IgD-negative memory B cell (primary cell): ENCODE results near the gene POLR2F. TPM values are rescaled to one million over a fixed set of nuclear protein-coding genes. Genes with fewer than 3 reads are reported as not detected.
"Not testable (repeated sequence)": the region's sequence is repeated elsewhere in the genome, so short reads cannot be mapped to it uniquely, and the experiment has no call there.

Source experiments
- H3K27ac Mint-ChIP-seq, 3 donors: one replicate each; pipeline ENCODE4 v1.8.0; 2020 to 2022; ENCODE audit warnings: mild to moderate bottlenecking in 3 of 3, mixed read lengths in 3 of 3, moderate library complexity in 1 of 3
- H3K27me3 Mint-ChIP-seq: one replicate; pipeline ENCODE4 v1.8.0; 2021; ENCODE audit warnings: mixed read lengths
- H3K36me3 Mint-ChIP-seq: one replicate; pipeline ENCODE4 v1.8.0; 2020; ENCODE audit warnings: mild to moderate bottlenecking, mixed read lengths
- H3K4me1 Mint-ChIP-seq, 3 donors: one replicate each; pipeline ENCODE4 v1.8.0; 2020 to 2022; ENCODE audit warnings: mixed read lengths in 3 of 3, mild to moderate bottlenecking in 1 of 3
- H3K4me3 Mint-ChIP-seq, 4 donors: one replicate each; pipeline ENCODE4 v1.8.0; 2020 to 2022; ENCODE audit warnings: mild to moderate bottlenecking in 4 of 4, mixed read lengths in 4 of 4, moderate library complexity in 3 of 4
- H3K9me3 Mint-ChIP-seq, 3 donors: one replicate each; pipeline ENCODE4 v1.8.0; 2020 to 2021; ENCODE audit warnings: mixed read lengths in 3 of 3, mild to moderate bottlenecking in 1 of 3
- polyA plus RNA-seq: library from polyadenylated mRNA; unstranded; fragments of 300-500 nt; fragmentation: Illumina TruSeq; gene quantifications from one replicate; pipeline ENCODE4 v1.2.3, GENCODE V29; 2021

Gene POLR2F
- polyA plus RNA-seq, 1 donor from 2014 or later: 133 TPM

DNA sequence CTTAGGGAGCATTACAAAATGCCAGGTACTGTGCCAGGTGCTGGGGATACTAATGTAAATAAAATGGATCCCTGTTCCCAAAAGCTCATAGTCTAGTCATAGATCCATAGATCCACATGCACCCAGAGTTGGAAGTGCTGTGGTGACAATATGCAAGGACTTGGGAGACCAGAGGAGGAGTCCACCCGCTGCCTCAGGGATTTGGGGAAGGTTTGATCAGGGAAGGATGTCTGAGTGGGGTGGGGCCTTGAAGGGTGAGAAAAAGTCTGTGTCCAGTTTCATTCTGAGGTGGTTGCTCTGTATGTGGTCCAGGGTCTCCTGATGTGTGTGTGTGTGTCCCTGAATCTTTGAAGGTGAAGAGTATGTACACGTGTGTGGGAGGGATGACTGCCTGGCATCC is 21.7 kb downstream of the POLR2F start:
- Mint-ChIP-seq H3K4me3 (no peak overlapping the region), H3K9me3 (no peaks in the 10 kb centered on the region), H3K4me1 (no peaks in the 10 kb centered on the region), H3K27ac (peak overlapping the region in 1 of 3 donors; percentile 48), H3K27me3 (no peaks in the 10 kb centered on the region), H3K36me3 (peaks cover 3% of the 10 kb centered on the region)

DNA sequence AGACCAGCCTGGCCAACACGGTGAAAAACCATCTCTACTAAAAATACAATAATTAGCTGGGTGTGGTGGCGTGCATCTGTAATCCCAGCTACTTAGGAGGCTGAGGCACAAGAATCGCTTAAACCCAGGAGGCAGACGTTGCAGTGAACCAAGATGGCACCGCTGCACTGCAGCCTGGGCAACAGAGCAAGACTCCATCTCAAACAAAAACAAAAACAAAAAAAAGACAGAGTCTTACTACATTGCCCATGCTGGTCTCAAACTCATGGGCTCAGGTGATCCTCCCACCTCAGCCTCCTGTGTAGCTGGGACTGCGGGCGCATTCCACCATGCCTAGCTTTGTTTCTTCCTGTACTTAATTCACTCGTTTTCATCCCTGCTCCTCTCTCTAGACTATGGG is 22.5 kb downstream of the POLR2F start:
- not testable (repeated sequence) for H3K36me3 Mint-ChIP-seq, H3K9me3 Mint-ChIP-seq, H3K27me3 Mint-ChIP-seq, H3K4me3 Mint-ChIP-seq, H3K4me1 Mint-ChIP-seq, H3K27ac Mint-ChIP-seq

DNA sequence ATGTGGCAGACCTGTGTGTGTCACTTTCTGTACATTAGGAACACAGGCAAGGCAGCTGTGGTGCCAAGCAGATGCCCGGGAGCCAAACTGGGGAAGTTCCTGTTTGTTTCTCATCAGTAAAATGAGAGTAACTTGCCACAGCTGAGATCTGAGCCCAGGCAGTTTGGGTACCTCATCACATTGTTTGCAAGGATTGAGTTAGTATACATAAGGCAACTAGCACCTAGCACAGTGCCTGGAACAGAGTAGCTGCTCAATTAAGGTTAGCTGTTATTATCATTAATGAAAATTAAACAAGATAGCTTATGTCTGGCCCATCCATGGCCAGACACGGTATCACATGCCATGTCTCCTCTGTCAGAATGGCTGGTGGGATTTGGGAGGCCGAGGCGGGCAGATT is 23.0 kb downstream of the POLR2F start:
- Mint-ChIP-seq H3K36me3 (peaks cover 7% of the 10 kb centered on the region), H3K27me3 (no peaks in the 10 kb centered on the region), H3K9me3 (no peaks in the 10 kb centered on the region), H3K27ac (no peak overlapping the region), H3K4me1 (no peaks in the 10 kb centered on the region), H3K4me3 (no peak overlapping the region)

DNA sequence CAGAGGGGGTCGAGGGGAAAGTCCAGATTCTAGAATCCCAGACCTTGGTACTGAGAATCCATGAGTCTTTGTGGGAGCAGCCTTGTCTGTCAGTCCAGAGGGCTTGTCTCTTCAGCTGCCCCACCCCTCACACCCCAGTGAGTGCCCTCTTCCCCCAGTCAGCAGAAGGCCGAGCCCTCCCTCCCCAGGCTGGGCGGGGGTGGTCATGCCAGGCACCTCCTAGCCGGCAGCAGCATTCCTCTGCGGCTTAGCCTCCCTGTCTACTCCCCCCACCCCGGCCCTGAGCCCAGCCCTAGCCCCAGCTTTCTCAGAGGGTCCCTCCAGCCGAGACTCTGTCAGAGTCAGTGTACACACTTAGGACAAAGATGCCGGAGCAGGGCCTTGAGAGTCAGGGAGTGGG is 26.3 kb downstream of the POLR2F start:
- Mint-ChIP-seq H3K27ac (peak overlapping the region in 1 of 3 donors; percentile 45), H3K4me3 (no peak overlapping the region), H3K9me3 (no peaks in the 10 kb centered on the region), H3K27me3 (no peaks in the 10 kb centered on the region), H3K36me3 (peaks cover 7% of the 10 kb centered on the region), H3K4me1 (no peaks in the 10 kb centered on the region)

DNA sequence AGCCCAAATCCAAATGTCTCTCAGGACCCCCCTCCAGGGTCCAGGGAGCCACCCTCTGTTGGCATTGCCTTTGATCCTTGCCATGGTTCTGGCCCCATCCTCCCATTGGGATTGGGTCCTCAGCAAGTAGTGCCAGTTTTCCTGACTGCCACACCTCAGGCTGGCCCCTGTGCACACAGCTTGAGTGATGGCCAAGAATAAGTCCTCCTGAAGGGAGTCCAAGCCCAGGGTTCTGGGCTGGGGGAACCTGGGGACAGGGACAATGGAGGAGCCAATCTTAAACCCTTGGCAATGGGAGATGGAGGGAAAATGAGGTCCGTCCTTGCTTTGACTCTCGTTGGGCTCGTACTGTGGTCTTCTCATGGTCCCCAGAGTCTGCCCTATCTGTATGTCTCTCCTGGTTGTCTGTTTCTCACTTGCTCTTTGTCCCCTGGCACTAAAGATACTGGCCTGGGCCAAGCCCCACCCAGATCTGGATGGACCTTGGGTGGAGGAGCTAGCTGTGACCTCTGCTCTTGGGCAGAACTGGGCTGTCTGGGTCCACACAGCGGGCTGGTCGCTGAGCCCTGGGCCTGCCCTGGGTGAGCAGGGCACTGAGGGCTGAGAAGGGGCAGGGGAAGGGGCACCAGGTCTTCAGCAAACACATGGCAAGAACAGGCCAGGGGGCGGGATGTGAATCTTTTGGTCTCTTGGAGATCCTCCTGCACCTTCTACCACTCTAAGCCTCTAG is 27.9 kb downstream of the POLR2F start:
- H3K9me3 Mint-ChIP-seq: no peaks in the 10 kb centered on the region
- no peak overlapping the region for H3K27ac Mint-ChIP-seq
- H3K27me3 Mint-ChIP-seq: no peaks in the 10 kb centered on the region
- H3K36me3 Mint-ChIP-seq: peaks cover 4% of the 10 kb centered on the region
- no peaks in the 10 kb centered on the region for H3K4me1 Mint-ChIP-seq
- H3K4me3 Mint-ChIP-seq: no peak overlapping the region

DNA sequence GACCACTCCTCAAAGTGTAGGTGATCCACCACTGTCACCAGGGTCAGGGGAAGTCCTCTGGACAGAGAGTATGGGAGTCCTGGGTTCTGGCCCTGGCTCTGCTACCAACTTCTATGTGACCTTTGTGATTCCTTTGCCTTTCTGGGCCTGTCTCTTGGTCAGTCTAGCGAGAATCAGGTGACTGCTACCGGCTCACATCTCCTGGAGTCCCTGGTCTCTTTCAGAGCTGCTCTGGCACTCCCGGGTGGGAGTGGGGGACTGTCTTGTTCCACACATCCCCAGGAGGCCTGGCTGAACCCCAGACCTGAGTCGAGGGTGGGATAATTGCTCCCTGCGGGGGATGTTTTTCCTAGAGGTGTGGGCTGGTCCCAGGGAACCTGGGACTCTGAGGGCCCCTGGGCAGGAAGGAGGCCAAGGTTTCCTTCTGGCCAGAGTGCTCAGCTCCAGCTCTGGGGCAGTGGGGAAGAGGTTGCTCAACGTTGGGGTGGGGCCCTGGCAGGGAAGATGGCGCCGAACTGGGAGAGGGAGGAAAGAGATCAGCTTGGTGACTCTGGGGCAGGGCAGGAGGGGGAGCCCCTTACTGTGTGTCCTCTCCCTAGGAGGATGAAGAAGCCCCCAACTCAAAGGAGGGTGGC is 28.8 kb downstream of the POLR2F start:
- H3K4me3 Mint-ChIP-seq: no peak overlapping the region
- H3K36me3 Mint-ChIP-seq: peaks cover 4% of the 10 kb centered on the region
- no peaks in the 10 kb centered on the region for H3K4me1 Mint-ChIP-seq
- H3K27me3 Mint-ChIP-seq: no peaks in the 10 kb centered on the region
- H3K27ac Mint-ChIP-seq: no peak overlapping the region
- no peaks in the 10 kb centered on the region for H3K9me3 Mint-ChIP-seq

DNA sequence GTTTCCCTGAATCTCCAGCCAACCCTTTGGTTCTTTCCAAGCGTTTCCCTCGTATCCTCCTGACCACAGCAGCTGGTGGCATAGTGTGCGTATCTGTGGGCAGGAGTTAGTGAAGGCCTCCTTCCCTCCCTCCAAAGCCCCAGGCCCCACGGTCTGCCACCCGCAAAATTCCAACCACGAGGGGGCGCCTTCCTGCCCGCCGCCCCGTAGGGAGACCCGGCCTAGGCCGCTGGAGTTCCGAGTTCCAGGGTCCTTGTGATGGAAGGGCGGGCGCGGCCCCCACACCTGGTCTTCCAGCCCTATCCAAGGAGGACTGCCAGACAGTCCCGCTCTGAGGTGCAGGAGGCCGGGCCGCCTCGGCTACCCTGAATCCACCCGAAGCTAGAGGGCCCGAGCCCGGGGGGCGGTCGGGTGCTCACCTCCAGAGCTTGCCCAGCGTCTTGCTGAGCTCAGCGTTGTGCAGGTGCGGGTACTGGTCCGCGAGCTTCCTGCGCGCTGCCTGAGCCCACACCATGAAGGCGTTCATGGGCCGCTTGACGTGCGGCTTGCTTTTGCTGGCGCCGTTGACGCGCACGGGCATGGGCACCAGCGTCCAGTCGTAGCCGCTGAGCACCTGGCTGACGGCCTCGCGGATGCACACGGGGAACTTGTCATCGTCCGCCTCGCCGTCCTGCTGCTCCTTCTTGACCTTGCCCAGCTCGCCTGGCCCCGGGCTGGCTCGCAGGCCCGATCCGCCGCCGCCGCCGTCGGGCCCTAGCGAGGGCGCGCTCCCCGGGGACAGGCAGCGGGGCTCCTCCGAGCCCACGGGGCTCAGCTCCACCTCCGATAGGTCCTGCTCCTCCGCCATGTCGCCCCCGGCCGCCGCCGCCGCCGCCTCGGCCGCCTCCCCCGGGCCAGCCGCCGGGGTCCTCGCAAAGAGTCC is 29.7 kb downstream of the POLR2F start:
- Mint-ChIP-seq H3K4me1 (no peaks in the 10 kb centered on the region), H3K36me3 (peaks cover 4% of the 10 kb centered on the region), H3K4me3 (no peak overlapping the region), H3K27ac (no peak overlapping the region), H3K9me3 (no peaks in the 10 kb centered on the region), H3K27me3 (no peaks in the 10 kb centered on the region)

DNA sequence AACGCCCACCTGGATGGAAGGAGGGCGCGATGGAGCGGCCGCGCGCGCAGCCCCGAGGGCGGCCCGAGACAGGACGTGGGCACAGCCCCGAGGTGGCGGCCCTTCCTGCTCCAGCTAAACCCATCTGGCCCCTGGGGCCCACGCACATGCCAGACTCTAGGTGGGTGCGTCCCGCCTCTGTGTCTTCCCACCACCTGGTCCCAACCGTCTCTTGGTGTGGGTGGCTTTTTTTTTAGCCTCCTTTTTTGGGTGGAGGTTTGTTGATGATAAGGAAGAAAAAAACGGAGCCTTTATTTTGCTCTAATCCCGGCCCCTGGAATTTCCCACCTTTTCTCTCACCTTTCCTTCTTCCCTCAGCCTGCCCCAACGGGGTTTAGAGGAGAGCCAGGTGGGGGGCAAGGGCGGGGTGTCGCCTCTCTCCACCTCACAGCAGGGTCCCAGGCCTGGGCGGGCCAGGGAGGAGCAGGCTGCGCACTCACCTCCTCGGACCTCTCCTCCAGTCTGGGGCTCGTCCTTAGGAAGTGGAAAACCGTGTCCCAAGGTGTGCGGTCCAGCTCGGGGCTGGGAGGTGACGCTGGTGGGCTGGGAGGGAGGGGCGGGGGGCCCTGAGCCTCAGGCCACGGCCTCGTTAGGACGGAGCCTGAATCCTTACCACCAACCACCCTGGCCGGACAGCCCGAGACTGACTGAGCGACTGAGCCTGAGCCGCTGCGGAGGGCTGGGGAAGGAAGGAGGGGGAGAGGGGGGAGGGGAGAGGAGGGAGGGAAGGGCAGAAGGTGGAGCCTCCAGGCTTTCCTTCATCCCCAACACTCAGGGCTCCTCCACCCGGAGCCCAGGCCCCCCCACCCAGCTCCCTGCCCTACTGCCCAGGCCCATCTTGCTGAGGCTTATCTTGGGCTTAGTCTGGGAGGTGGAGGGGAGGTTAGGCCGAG is 30.6 kb downstream of the POLR2F start, which contains the start of gene SOX10:
Gene SOX10, minus strand, starts transcription at position 696 of the 932 bp plus-strand sequence. CDS start 771 bp downstream, outside the sequence.
- H3K4me3 Mint-ChIP-seq: no peak within 1 kb of the TSS

DNA sequence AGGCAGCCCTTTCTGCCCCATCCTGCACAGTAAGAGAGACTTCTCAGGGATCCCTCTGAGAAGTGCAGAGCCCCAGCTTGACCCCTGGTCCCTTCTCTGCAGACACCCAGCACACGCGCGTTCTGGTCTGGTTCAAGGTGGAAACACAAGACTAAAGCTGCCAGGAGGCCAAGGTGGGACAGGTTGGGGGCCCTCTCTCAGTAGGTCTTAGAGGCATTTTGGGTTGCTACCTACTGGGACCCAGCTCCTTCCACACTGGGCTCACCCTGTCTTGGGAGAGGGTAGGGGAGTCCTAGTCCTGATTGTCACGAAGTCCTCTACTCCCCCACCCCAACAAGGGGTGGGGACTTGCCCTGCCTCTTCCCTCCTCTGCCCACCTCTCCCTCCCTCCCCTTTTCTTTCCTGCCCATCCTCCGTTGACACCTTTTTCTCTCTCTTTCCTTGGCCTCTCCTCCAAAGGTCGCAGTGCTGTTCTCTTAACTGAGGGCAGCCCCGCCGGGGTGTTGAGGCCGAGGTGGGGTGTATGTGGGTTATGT is 31.6 kb downstream of the POLR2F start:
- no peaks in the 10 kb centered on the region for H3K4me1 Mint-ChIP-seq
- H3K9me3 Mint-ChIP-seq: no peaks in the 10 kb centered on the region
- H3K36me3 Mint-ChIP-seq: peaks cover 4% of the 10 kb centered on the region
- H3K27me3 Mint-ChIP-seq: no peaks in the 10 kb centered on the region
- no peak overlapping the region for H3K27ac Mint-ChIP-seq
- no peak overlapping the region for H3K4me3 Mint-ChIP-seq

More for the DNA sequence above, 30.6 kb downstream of the POLR2F start, which contains the start of gene SOX10:
- Mint-ChIP-seq H3K27me3 (no peaks in the 10 kb centered on the region), H3K4me1 (no peaks in the 10 kb centered on the region), H3K9me3 (no peaks in the 10 kb centered on the region), H3K36me3 (peaks cover 4% of the 10 kb centered on the region), H3K27ac (no peak within 1 kb of the TSS)

DNA sequence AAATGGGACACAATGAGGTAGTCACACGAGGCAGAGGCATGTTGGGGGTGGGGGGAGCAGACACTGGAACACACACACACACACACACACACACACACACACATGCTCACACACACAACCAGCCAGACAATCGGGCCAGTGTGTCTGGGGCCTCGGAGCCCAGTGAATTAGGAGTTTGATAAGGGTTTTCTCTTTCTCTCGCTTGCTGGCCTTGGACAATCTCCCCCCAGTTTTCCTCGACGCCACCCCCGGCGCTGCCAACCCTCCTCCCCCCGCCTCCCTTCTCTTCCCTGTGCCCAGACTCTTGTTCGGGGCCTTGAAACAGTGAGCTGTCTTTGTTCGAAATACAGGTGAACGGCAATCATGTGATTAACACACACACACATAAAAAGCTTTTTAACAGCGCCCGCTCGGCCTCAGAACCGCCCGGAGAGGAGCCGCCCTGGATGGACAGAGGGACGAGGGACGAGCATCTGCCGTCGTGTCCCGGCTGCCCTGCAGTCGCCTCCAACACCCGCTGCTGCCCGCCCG is 32.3 kb downstream of the POLR2F start:
- Mint-ChIP-seq H3K27me3 (no peaks in the 10 kb centered on the region), H3K27ac (no peak overlapping the region), H3K36me3 (peaks cover 2% of the 10 kb centered on the region), H3K4me3 (no peak overlapping the region), H3K4me1 (no peaks in the 10 kb centered on the region), H3K9me3 (no peaks in the 10 kb centered on the region)

DNA sequence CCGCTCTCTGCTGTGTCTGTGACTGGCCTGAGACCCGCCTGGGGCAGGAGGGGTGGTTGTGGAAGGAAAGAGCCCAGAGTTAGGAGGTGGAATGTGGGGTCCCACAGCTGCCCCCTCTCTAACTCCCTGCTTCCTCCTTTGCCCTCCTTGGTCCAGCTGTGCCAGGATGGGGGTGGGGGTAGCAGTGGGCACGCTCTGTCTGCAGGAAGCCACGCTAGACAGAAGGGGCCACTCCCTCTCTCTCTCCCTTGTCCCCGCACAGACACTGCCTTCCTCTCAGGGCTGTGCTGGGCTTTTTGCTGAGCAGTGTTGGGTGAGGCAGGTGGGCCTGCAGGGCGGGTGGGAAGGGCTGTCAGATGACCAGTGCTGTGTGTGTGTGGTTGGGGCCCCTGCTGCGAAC is 32.9 kb downstream of the POLR2F start:
- Mint-ChIP-seq H3K36me3 (no peaks in the 10 kb centered on the region), H3K4me1 (no peaks in the 10 kb centered on the region), H3K27ac (no peak overlapping the region), H3K4me3 (no peak overlapping the region), H3K9me3 (no peaks in the 10 kb centered on the region), H3K27me3 (no peaks in the 10 kb centered on the region)

DNA sequence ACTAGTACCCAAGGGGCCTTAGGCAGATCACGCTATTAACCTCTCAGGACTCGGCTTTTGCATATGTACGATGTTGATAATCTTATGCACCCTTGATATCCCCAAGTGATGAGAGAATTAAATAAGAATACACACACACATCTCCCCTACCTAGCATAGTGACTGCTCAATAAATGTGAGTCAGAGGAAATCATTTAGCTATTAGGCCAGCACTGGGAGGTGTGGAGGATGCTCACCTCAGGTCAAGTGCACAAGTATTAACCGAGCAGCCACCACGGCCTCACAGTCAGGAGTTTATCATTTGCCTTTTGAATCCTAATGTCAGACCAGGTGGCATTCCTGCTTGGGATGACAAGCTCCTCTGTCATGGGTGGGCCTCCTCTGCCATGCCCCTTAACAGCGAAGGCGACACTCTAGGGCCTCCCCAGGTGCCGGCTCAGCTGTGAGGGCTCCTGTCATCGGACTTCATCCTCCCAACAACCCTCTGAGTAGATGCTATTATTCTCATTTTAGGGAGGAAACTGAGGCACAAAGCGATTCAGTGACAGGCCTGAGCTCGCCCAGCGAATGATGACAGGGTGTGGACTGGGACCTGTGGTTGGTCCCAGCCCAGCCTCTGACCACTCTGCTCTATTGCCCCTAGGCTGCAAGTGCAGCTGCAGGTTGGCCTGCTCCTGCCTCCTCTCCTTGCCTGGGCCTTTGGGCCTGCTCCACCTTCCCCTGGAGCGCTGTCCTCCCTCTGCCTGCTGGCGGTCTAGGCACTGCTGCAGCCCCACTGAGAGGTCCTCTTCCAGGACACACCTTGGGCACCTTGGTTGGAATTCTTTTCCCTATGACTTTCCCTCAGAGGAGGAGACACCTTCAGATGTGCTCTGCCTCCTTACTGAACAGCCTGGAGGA is 35.9 kb downstream of the POLR2F start:
- H3K27ac Mint-ChIP-seq: no peak overlapping the region
- H3K4me1 Mint-ChIP-seq: peaks cover 0 to 4% (median 2%) of the 10 kb centered on the region in 3 donors

DNA sequence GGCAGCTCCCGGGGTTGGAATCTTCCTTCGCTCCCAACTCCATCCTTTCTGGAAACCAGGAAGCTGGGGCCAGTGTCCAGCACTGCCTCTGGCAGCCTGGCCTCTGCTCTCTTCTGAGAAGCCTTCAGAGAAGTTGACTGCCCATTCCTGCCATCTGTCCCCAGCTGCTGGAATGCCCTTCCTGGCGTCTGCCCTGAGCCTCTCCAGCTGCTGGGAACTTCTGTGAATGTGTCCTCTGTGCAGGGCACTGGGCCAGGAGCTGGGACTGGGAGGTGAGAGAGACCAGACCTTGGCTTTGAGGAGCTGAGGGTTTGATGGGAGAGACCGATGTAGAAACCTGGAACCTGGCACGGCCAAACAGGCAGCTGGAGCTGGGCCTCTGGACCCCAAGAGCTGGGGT is 36.8 kb downstream of the POLR2F start:
- H3K4me3 Mint-ChIP-seq: no peak overlapping the region
- H3K9me3 Mint-ChIP-seq: no peaks in the 10 kb centered on the region
- H3K36me3 Mint-ChIP-seq: peaks cover 2% of the 10 kb centered on the region
- no peak overlapping the region for H3K27ac Mint-ChIP-seq
- H3K27me3 Mint-ChIP-seq: no peaks in the 10 kb centered on the region
- H3K4me1 Mint-ChIP-seq: peaks cover 0 to 9% (median 8%) of the 10 kb centered on the region in 3 donors

More for the DNA sequence above, 35.9 kb downstream of the POLR2F start:
- H3K36me3 Mint-ChIP-seq: peaks cover 2% of the 10 kb centered on the region
- H3K27me3 Mint-ChIP-seq: no peaks in the 10 kb centered on the region
- no peaks in the 10 kb centered on the region for H3K9me3 Mint-ChIP-seq
- no peak overlapping the region for H3K4me3 Mint-ChIP-seq
